Peyer's patch (tissue), 4 donors: ENCODE data around the gene ACSS1. TPM values are rescaled to one million over a fixed set of nuclear protein-coding genes. Genes with fewer than 3 reads are reported as not detected.
A peak's percentile ranks its signal among the peaks of the same experiment; 100 is the strongest.

Source experiments
- DNase-seq, 3 donors: peaks; one replicate each; pipeline ENCODE4 v3.0.0-alpha.2; 2017 to 2019
- H3K27ac ChIP-seq, 4 donors: fragments of 200-600 bp; sonication (generic); one replicate each; pipeline ENCODE4 v1.5.1; 2016 to 2019
- H3K27me3 ChIP-seq, 2 donors: fragments of 200-600 bp; sonication (generic); one replicate each; pipeline ENCODE4 v1.5.1; 2019
- H3K36me3 ChIP-seq, 3 donors: fragments of 200-600 bp; sonication (generic); one replicate each; pipeline ENCODE4 v1.5.1; 2016 to 2019
- H3K4me1 ChIP-seq, 4 donors: fragments of 200-600 bp; sonication (generic); one replicate each; pipeline ENCODE4 v1.5.1; 2016 to 2019
- H3K4me3 ChIP-seq, 4 donors: fragments of 200-600 bp; sonication (generic); 1 replicate in 3 of 4; 2 replicates in 1 of 4; pipeline ENCODE4 v1.5.1; 2016 to 2019; ENCODE audit warnings: mild to moderate bottlenecking in 1 of 4
- H3K9me3 ChIP-seq, 4 donors: fragments of 200-600 bp; sonication (generic); one replicate each; pipeline ENCODE4 v1.5.1; 2016 to 2019; ENCODE audit warnings: mild to moderate bottlenecking in 1 of 4
- CTCF ChIP-seq, 6 experiments: fragments of 450-650 bp in 4 of 6; fragments of 200-600 bp in 2 of 6; sonication (generic) in 1 of 6; IDR thresholded peaks; one replicate each; pipeline ENCODE4 v1.5.1; 2017 to 2019; ENCODE audit warnings: antibody characterized with exemption in 6 of 6, mild to moderate bottlenecking in 3 of 6, moderate library complexity in 1 of 6
- POLR2A ChIP-seq, 2 donors: fragments of 450-650 bp; IDR thresholded peaks; one replicate each; pipeline ENCODE4 v1.5.1; 2017; ENCODE audit warnings: antibody characterized with exemption in 2 of 2, mild to moderate bottlenecking in 2 of 2, moderate library complexity in 2 of 2
- total RNA-seq, 4 donors: library from RNA; depleted of rRNA; stranded (reverse); fragments of >200 nt; gene quantifications; one replicate each; pipeline ENCODE4 v1.1.0, GENCODE V29; 2016

ACSS1 gene
- total RNA-seq, 4 donors from 2014 or later, result 49.5 to 160 (median 134) TPM

- no peaks in the 10 kb centered on the region for H3K27me3 ChIP-seq
- peaks cover 0 to 10% (median 0%) of the 10 kb centered on the region in 4 donors for H3K4me1 ChIP-seq
- H3K36me3 ChIP-seq, result peaks cover 0 to 88% (median 0%) of the 10 kb centered on the region in 3 donors
- H3K9me3 ChIP-seq, result no peaks in the 10 kb centered on the region
- no peak overlapping the region for H3K4me3 ChIP-seq
- DNase-seq, result peak; percentile 4 to 40 (median 15)
- TF ChIP-seq POLR2A (IDR thresholded peaks at IDR 0.05) (no peak), CTCF (IDR thresholded peaks at IDR 0.05) (no peak)
- H3K27ac ChIP-seq, result peak overlapping the region in 1 of 4 donors; percentile 20
Measured at GRCh38 chr20:25009218-25010145, 48.5 kb downstream of the ACSS1 start.

- no peaks in the 10 kb centered on the region for H3K9me3 ChIP-seq
- TF ChIP-seq POLR2A (IDR thresholded peaks at IDR 0.05), result no peak
- no peak for TF ChIP-seq CTCF (IDR thresholded peaks at IDR 0.05)
- peaks cover 0 to 10% (median 0%) of the 10 kb centered on the region in 4 donors for H3K4me1 ChIP-seq
- H3K4me3 ChIP-seq, result no peak overlapping the region
- H3K27me3 ChIP-seq, result no peaks in the 10 kb centered on the region
- DNase-seq, result peak; percentile 2 to 48 (median 48)
- no peak overlapping the region for H3K27ac ChIP-seq
- peaks cover 0 to 79% (median 0%) of the 10 kb centered on the region in 3 donors for H3K36me3 ChIP-seq
Measured at GRCh38 chr20:25008388-25009217, 49.3 kb downstream of the ACSS1 start.

- TF ChIP-seq POLR2A (IDR thresholded peaks at IDR 0.05) (no peak), CTCF (IDR thresholded peaks at IDR 0.05) (no peak)
- Histone ChIP-seq H3K27ac (peak overlapping the region in 1 of 4 donors; percentile 66), H3K4me1 (peaks cover 0 to 10% (median 0%) of the 10 kb centered on the region in 4 donors), H3K4me3 (no peak overlapping the region), H3K9me3 (no peaks in the 10 kb centered on the region), H3K36me3 (peaks cover 0 to 70% (median 0%) of the 10 kb centered on the region in 3 donors), H3K27me3 (no peaks in the 10 kb centered on the region)
- peak; percentile 9 to 37 (median 26) for DNase-seq
Measured at GRCh38 chr20:25007491-25008305, 50.2 kb downstream of the ACSS1 start.

- Histone ChIP-seq H3K4me1 (peaks cover 0 to 10% (median 0%) of the 10 kb centered on the region in 4 donors), H3K36me3 (peaks cover 0 to 59% (median 0%) of the 10 kb centered on the region in 3 donors), H3K9me3 (no peaks in the 10 kb centered on the region), H3K4me3 (no peak overlapping the region), H3K27me3 (no peaks in the 10 kb centered on the region), H3K27ac (peak overlapping the region in 1 of 4 donors; percentile 66)
- DNase-seq, result peak; percentile 13 to 39 (median 17)
- TF ChIP-seq POLR2A (IDR thresholded peaks at IDR 0.05) (no peak), CTCF (IDR thresholded peaks at IDR 0.05) (no peak)
Measured at GRCh38 chr20:25006431-25007167, 51.3 kb downstream of the ACSS1 start.
